GM10847 (cell line): Measurements from ENCODE around the gene HERC3.

Experiments used
- POLR2A ChIP-seq: IDR thresholded peaks from 2 replicates; pipeline ENCODE4 v1.6.1; 2011; ENCODE audit not compliant: insufficient read length; ENCODE audit errors: extremely low read depth

HERC3 gene

DNA sequence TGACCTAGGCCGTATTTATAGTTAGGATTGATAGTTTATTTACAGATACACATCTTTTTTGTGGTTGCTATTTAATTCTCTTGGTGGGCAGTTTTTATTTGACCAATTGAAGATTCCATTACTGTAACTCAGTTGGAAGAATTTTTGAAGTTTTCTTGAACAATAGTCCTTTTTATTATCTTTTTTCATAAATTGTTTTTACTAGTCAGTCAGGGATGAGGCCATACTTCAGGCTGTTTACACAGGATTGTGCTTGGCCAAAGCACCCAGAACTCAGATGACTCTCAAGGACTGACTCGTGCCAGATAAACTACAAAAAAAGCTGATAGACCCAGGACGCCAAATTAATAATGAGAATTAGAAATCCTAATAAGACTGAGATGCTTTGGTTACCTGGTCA, 7.0 kb downstream of the HERC3 start:
- no peak for TF ChIP-seq POLR2A

DNA sequence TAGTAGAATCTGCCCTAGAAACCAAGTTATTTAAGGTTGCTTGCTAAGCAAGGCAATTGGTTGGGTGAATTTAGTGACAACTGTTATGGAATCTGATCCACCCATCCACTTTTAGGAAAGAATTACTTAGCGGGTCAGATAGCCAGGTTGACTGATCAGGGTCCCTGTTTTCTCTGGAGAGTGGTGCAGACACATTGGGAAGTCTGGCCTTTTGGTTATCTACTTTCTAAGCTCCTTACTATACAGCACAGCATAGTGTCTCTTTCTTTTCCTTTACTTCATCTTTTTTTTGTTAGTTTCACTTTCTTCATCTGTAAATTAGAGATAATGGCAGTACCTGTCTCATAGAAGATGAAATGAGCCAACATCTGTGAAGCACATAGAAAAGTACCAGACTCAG, 7.4 kb downstream of the HERC3 start:
- no peak for TF ChIP-seq POLR2A

DNA sequence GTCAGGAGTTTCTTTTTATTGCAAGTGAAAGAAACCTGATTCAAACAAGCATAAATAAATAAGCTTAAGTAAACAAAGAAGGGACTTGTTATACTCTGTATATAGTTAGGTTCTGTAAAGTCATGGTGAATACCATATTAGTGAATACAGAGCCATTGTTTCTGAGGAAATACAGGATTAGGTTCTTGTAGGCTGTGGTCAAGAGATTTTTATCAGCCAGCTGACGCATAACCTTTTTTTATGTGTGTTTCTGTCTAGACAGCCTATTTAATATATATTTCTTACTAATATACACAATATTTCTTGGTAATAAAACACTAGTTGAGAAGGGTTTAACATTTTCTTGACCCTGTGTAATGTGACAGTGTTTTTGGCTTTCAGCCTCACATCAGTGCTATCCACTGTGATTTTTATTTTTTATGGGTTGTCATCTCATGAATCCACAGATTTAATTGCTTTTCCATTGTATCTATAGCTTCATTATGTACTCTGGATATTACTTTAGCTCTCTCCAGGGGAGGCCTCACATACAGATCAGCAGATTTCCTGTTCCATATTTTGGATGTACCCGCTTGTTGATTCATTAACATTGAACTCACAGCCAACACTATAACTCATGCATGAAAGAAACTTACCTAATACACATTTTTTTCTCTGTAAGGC, 8.0 kb downstream of the HERC3 start:
- TF ChIP-seq POLR2A, result no peak

DNA sequence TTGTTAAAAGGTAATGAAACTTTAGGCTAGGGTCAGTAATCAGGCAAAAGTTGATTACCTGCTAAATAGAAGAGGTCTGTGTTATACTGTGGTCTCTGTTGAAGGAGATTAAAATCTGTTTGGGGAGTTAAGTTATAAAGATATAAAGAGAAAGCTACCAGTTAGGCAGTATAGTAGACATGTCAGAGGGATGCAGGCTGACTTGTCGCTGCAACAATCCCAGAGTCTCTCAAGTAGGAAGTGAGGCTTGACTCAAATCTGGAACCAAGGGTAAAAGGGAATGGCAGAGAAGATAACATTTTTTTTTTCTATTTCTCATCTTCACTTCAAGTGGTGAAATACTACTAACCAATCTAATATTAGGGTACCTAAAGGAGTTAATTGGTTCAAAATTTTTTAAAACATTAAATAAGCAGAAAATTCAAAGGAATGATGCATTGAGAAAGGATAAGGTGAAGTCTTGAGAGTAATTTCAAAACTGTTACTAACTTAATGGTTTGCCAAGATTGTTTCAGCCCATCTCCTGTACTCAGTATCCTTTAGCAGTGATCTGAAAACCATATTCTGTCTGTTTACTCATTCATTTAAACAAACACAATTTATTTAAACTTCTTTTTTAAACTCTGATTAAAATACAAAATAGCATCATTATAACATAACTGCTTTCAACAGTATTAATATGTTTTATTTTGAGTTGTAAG, 12.8 kb downstream of the HERC3 start:
- TF ChIP-seq POLR2A, result no peak

DNA sequence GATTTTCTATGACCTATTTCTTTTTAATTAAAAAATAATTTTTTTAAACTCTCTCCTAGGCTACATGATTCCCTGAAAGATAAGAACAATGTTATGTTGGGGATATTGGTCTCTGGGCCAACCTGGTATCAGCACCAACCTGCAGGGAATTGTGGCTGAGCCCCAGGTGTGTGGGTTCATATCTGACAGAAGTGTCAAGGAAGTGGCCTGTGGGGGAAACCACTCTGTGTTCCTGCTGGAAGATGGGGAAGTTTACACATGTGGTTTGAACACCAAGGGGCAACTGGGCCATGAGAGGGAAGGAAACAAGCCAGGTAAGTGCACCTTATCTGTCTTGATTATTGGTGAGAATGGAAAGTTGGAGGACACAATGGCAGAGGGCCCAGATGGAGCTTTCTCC, 13.5 kb downstream of the HERC3 start:
- no peak for TF ChIP-seq POLR2A

DNA sequence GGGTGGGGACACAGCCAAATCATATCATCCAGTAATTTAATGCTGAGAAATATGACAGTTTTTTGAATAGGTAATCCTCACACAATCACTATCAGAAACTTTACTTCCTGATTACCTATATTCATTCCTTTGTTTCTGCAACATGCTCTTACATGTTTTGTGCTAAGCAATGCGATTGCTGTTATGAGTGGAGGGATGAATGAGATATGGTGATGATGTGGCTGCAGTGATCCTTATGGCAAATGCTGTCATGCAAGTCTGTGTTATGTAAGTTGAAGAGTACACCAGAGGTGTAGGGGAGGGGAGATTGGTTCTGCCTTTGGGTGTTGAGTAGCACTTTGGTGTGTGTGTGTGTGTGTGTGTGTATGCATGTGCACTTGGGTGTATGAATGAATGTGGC, 14.6 kb downstream of the HERC3 start:
- no peak for TF ChIP-seq POLR2A

DNA sequence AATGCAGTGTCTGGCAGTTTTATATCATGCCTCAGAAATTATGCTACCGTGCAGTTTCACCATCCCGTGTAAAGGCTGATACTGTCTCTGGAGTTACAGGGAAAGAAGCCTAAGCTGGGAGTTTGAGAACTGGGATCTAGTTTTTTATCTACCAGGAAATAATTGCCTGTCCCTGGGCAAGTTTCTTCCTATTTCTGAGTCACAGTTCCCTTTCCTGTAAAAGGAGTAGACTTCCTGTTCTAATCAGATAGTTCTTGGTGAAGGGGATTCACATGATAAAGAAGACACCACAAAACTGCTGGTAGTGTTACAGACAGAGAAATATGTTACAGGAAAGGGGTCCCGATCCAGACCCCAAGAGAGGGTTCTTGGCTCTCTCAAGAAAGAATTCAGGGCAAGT, 17.1 kb downstream of the HERC3 start:
- TF ChIP-seq POLR2A, result no peak

DNA sequence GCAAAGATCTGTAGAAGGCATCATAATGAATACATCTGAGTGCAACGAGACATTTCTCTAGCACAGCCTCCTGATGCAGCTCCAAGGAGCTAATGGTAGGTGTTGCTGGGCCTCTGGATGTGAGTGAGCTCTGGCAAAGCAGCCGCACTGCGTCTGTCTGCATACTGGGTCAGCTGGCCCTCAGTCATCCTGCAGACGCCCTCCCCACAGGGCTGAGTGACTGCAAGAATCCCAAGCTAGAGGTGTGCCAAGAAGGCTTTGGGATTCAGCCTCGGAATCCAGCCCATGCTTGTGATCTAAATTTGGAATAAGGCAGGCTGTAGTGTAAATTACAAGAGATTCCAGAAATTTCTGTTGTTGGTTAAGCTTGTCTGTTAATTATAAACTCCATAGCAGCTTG, 18.5 kb downstream of the HERC3 start:
- no peak for TF ChIP-seq POLR2A

DNA sequence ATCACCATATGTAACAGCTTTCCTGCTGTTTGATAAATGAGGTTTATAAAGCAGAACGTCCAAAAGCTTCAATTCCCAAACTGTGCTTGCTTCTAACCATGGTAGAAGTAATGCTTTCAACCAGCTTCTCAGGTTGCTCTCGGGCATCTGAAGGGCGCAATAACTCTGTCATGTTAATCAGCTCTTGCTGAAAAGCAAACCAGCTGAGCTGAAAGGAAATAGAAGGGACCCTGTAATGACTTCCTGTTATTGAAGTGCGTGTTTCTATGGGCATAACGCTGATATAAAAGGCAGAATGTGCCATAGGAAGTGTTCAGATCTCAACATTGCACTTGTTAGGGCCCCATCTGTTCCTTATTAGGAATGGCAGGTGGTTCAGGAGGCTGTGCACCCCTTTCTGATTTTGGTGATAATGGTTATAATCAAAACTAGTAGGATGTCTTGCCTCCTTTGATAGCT, 21.2 kb downstream of the HERC3 start:
- TF ChIP-seq POLR2A, result no peak

DNA sequence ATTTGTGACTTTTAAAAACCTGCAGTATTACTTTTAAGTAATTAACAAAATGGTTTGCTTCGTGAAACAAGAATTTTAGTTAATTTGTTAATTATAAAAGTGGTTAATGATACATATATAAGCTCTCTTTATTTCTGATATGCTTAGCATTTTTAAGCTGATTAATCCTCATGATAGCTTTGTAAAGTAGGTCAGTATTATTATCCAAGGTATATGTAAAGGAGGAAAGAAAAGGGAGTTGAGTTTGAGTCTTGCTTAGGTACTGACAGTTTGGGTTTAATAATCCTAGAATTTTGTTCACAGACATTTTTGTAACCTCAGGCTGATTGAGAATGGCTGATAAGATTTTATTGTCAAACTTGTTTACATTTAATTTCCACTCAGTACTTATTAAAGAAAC, 21.8 kb downstream of the HERC3 start:
- no peak for TF ChIP-seq POLR2A

DNA sequence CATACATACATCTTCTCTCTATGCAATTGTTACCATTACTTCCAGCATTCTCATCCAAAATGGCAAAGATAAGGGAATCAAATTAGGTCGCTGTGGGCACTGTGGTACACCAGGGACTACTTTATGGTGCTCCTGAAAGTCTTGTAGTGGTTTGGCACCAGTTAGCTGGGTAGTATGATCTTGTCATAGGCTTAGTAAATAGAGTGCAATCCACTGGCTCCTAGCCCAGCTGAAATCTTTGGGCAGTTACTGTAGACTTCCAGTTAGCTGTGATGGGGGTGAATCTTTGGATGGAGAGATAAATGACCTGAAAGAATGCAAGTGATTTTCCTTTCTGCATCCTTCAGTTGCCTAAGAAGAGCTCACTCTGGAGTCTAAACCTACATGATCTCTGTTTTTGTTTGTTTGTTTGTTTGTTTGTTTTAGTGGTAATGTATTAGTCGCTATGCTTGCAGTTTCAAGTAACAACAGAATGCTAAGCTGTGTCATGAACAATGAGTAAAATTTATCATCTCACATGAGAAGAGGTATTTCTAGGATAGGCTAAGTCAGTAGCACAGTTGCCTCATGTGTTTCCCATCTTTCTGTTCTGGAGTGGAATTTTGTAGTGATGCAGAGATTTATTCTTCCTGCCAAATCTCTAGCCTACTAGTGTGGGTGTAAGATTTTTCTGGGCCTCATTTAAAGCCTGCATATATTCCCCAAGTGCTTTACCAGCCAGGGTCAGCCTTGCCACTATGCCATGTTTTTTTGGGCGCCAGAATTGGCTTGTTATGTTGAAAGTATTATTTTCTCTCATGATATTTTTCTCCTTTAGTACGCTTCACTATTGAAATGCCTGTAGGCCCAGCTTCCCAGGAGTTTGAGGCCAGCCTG, 24.2 kb downstream of the HERC3 start:
- no peak for TF ChIP-seq POLR2A

DNA sequence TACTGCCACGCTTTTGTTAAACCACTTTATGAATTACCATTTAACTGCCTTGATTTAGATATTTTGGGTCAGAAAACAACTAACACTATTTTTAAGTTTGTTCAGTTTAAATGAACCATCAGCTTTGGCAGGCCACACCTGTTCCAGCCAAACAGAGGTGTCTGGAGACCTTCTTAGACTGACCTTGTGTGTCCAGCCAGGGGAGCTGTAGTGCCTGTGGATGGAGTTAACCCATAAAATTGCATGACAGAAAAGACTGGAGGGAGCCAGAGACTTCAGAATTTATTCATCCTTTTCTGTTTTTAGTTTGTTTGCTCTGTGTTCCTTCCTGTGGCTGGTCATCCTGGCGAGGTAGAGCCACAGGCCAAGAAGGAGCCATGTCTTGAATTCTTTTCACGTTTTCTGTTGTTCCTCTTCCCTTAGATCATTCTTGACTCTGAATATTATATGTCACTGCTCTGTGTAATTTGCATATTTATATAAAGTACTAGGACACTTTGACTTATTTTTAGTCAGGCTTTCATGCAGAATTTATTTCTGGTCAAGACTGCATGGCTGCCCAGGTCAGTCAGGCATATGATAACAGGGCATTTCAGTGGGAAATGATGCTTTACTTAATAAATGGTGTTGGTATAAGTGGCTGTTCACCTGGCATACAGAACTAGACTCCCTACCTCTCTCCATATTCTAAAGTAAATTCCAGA, 26.7 kb downstream of the HERC3 start:
- no peak for TF ChIP-seq POLR2A

DNA sequence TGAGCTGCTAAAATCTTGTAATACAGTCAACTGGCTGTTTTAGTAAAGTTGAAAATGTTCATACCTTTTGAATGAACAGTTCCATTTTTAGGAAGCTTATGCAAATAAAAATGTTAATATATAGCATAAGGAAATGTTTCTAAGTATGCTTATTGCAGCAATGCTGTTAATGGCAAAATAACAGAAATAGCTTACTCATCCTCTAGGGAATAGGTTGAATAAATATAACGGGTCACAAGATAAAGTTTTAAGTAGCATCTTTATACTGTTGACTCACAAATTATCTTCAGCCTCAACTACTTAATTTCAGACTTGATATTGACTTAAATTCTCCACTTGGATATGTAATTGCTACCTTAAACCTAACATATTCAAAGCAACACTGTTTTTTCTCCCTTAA, 27.7 kb downstream of the HERC3 start:
- TF ChIP-seq POLR2A, result no peak

DNA sequence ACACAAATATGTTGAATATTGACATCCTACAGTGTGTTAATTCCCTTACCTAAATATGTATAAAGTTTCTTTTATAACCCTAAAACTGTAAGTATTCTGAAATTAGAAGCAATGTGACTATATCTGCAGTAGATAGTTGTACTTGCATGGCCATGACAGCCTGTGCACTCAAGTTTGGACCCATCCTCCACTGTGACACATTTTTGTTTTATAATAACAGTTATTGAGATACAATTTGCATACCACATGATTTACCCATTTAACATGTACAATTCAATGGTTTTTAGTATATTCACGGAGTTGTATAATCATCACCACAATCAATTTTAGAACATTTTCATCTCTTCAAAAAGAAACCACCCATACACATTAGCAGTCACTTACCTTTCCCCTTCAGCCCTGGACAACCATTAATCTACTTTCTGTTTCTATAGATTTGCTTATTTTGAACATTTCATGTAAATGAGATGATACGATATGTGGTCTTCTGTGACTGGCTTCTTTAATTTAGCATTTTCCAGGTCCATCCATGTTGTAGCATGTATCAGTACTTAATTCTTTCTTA, 29.6 kb downstream of the HERC3 start:
- no peak for TF ChIP-seq POLR2A

DNA sequence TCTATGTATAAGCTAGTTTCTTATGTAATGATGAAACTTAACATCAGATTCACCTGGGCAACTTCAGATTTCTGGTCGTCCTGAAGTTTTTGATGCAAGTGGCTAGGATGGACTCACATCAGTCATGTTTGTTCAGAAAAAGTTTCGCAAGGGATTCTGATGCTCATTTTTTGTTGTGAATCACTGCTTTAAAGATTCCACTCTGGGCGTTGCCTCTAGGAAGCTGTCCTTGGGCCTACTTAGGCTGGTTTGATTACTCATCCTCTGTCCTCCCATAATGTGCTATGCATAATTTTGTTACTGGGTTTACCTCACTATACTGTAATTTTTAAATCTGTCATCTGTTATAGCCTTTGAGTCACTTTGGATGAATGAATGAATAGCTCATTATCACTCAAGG, 30.8 kb downstream of the HERC3 start:
- no peak for TF ChIP-seq POLR2A
